ENCODE data around the gene TBCB.
"Not testable (repeated sequence)": the region's sequence is repeated elsewhere in the genome, so short reads cannot be mapped to it uniquely, and the experiment has no call there.

The TBCB gene

GRCh38 chr19:36139473-36140303, 24.4 kb downstream of the TBCB start, which contains the start of gene CAPNS1:
Gene CAPNS1 (plus strand): TSS chr19:36140066. CDS start chr19:36141012, 946 bp downstream.
- DNase-seq, result peak; percentile 95

DNA sequence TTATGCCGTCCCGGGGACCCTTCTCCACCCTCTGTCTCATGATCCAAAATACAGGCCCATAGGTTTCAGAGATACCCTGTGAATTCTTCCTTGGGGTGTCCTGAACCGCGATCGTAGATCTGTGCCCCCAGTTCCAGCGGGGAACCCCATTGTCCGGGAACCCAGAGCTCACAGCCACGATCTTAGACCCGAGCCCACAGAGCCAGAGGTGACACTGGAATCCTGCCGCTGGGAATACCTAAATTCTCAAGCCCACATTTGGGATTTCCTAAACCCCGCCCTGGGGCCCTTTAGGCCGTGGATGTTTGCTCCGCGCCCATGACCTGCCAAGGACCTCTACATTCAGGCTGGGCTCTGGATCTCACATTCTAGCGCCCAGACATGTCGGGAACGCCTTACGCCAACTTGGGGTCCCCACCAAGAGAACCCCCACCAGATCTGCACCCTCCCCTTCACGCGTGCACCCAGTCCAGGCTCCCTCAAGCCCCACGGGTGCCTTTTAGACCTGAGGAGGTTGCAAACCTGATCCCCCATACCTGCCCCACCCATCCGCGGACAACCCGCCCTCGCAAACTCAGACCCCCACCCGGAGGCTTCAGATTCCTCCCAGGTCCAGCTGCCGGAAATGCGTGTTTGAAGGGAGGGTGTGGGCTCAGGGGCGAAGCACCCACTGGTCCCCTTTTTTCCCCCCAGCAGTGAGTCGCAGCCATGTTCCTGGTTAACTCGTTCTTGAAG, 25.2 kb downstream of the TBCB start:
- DNase-seq, result peak; percentile 88

DNA sequence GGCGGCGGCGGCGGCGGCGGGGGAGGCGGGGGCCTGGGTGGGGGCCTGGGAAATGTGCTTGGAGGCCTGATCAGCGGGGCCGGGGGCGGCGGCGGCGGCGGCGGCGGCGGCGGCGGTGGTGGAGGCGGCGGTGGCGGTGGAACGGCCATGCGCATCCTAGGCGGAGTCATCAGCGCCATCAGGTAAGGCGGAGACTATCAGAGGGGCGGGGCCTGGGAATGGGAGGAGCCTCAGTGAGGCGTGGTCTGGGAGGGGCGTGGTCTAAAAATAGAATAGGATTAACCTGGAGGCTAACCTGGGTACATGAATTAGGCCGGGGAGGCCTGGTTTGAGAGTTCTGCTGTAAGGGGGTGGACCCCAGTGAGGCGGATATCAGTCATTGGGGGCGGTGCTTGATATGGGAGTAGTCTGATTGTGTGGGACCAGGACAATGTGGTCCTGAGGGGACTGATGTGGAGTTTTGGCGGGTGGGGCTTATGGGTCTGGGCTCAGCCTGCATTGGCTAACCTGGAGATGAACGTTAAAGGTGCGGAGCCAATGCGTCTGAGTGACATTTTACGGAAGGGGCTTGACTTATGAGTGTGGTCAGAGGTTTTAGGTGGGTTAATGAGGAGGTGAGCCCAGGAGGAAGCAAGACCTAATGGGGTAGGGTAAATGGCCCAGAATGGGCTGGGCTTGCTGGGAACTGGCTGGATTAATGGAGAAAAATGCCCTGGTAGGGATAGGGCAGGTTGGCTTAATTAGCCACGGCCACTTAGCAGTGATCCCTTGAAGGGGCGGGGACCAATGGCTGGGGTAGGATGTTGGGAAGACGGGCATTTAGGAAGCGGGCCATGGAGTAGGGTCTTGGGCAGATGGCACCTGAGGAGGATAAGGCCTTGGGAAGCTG, 26.0 kb downstream of the TBCB start:
- DNase-seq, result peak; percentile 91

GRCh38 chr19:36142046-36142445, 26.8 kb downstream of the TBCB start:
- no peak for DNase-seq

DNA sequence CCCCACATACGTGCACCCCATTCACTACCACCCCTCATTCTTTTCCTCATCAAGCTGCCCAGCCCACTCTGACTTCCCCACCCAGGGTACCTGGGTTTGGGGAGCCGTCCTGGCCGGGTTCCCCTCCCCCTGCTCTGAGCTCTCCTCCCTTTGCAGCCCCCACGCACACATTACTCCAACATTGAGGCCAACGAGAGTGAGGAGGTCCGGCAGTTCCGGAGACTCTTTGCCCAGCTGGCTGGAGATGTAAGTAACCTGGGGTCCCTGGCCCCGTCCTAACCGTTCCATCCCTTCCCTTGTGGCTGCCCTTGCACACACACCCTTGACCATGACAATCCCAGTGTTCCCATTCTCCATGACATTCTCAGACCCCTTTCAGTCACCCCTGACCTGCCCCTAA, 27.2 kb downstream of the TBCB start:
- no peak for DNase-seq

DNA sequence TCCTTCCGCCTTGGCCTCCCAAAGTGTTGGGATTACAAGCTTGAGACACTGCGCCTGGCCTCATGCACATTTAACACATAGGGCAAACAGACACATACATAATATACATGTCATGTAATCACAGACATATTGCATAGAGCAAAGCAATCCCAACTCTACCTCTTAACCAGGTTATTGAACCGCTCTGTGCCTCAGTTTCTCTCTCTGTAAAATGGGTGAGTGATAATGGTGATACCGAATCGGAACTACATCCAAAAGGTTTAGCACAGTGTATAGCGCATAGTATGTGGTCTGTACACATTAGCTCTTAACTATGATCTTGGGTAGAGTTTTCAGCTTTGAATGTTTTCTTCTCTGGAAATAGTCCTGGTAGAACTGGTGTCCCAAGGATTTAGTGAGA, 29.4 kb downstream of the TBCB start:
- DNase-seq, result no peak

- DNase-seq, result no peak
These were observed 34.6 kb downstream of the TBCB start for GRCh38 chr19:36149673-36150406.

DNA sequence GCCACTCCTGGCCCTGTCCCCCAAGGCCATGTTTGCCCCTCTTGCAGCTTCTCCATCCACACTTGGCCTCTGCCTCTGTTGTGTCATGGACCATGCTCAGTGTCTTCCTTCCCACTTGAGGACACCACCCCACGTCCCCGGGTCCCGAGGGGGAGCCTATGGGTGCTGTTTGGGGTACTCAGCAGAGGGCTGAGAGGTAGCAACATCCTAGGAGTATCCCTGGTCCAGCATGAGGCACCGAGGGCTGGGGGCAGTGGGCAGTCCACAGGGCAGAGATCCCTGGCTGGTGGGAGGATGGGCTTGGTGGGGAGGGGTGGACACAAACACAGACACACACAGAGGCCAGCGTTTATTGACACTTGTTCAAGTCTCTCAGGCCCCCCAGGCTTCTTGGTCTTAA, 35.3 kb downstream of the TBCB start:
- no peak for DNase-seq

DNA sequence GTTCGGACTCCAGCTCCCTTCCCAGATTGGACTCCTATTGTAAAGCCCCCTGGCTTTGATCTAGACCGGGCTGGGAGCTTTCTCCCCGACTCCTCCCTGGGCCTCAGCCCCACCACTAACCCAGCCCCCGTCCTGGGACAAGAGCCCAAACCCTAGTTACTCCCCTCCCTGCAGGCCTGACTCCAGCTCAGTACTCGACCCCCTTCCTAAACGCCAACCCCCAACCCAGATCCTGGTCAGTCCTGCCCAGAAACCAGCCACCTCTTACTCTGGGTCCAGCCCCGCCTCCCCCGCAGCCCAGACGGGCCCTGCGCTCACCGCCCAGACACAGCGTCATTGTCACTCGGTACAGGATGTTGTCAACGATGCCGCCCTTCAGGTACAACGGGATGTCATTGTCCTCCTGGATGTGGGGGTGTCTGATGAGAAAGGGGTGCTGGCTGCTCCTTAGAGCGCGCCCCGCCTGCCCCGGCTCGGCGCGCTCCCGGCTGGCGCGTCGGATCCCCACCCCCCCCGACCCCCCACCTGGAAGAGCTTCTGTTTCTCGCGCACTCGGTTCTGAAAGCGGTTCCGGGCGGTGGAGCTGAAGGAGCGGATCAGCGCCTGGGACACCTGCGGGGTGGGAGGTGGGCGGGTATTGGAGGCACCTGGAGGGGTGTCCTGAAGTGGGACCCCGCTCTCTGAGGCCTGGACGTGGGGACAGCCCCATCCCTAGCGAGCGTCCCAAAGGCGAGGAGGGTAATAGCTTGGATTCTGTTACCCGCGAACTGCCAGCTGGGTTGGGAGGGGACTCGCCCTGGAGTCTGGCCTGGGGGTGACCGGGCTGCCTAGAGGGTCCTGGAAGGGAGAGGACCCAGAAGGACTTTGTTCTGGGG, 36.1 kb downstream of the TBCB start:
- no peak for DNase-seq

DNA sequence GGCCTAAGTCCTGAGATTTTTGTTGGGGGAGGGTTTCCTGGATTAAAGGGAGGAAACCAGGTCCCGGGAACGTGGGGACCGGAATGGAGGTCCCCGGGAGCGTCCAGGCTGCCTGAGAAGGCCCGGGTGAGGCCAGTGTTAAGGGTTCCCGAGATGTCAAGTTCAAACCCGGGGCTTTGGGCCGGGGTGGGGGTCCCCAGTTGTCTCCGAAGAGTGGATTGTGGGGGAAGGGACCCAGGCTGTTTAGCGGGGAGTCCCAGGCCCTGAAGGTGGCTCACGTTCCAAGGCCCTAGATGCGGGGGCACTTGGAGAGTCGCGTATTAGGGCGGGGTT, 36.7 kb downstream of the TBCB start:
- no peak for DNase-seq

DNA sequence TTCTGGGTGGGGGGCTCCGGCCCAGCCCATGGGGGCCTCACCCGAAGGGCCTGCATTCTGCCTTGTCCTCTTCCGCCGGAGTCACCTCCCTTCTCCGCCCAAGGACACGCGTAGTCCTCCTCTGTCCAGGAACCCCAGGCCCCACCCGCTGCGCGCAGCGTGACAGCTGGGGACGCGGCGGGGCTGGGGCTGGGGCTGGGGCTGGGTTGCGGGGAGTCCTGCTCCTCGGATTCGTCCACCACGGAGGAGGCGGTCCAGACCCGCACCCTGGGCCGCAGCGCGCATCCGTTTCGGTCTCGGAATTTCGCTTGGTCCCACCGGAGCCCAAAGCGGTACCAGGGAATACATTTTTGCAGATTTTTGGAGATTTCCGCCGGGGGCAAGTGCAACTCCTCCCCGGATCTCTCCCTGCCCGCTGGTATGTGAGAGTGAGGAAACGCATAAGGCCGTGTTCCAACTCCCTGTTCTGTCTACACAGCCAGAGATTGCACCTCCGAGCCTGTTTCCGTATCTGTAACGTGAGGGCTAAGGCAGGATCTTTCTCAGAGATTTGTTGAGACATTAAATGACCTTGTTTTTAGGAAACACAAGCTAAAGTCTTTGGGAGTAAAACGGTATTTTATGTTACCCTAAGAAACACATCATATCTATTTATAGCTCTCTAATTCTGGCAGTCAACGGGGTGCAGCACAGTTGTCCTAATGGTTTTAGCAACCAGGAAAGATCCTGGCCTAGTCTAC, 37.3 kb downstream of the TBCB start, which contains the start of gene COX7A1:
Gene COX7A1 (minus strand): TSS at position 96 of the 740 bp plus-strand sequence. CDS start 40 bp downstream, at position 56.
- no peak for DNase-seq

- no peak for DNase-seq
These were observed 37.9 kb downstream of the TBCB start for GRCh38 chr19:36153126-36153525.

GRCh38 chr19:36160821-36161596, 45.7 kb downstream of the TBCB start:
- DNase-seq, result no peak

DNA sequence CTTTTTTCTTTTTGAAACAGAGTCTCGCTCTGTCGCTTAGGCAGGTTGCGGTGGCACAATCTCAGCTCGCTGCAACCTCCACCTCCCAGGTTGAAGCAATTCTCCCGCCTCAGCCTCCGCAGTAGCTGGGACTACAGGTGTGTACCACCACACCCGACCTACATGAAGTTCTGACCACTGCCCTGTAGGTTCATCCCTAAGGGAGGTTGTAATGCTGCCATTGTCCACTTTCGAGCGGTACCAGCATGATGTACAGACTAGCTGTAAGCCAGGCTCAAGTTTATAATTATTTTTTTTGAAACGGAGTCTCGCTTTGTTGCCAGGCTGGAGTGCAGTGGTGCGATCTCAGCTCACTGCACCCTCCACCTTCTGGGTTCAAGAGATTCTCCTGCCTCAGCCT, 48.5 kb downstream of the TBCB start:
- no peak for DNase-seq

- DNase-seq, result peak; percentile 60
These were observed 54.0 kb downstream of the TBCB start for GRCh38 chr19:36169084-36169760.

GRCh38 chr19:36172852-36173251, 57.6 kb downstream of the TBCB start:
- DNase-seq, result no peak

DNA sequence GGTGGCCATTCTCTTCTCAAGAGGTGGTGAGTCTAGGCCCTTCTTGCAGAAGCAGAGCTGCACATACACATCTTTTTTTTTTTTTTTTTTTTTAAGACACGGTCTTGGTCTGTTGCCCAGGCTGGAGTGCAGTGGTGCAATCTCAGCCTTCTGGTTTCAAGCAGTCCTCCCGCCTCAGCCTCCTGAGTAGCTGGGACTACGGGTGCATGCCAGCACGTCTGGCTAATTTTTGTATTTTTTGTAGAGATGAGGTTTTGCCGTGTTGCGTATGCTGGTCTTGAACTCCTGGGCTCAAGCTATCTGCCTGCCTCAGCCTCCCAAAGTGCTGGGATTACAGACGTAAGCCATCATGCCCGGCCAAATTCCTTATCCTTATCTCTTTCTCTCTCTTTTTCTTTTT, 58.6 kb downstream of the TBCB start:
- not testable (repeated sequence) for DNase-seq
